Vagina (tissue), 2 donors: ENCODE results near the gene NLRP1.

Experiments used
- CTCF ChIP-seq, 3 experiments: fragments of 450-650 bp in 2 of 3; fragments of 200-600 bp in 1 of 3; sonication (generic) in 1 of 3; IDR thresholded peaks; one replicate each; pipeline ENCODE4 v1.5.1; 2017 to 2019; ENCODE audit warnings: antibody characterized with exemption in 3 of 3, mild to moderate bottlenecking in 2 of 3, moderate library complexity in 2 of 3
- POLR2A ChIP-seq, 2 donors: fragments of 450-650 bp; IDR thresholded peaks; one replicate each; pipeline ENCODE4 v1.6.1; 2017; ENCODE audit warnings: antibody characterized with exemption in 2 of 2, mild to moderate bottlenecking in 2 of 2, moderate library complexity in 2 of 2

GRCh38 chr17:5500589-5501391 lies 83.5 kb downstream of the NLRP1 start:
- TF ChIP-seq CTCF (IDR thresholded peaks at IDR 0.05) (no peak), POLR2A (IDR thresholded peaks at IDR 0.05) (peak in 1 of 2 donors; percentile 36)
